LNCAP (cell line): ENCODE measurements around the gene C14orf180.

Experiments
- TF ChIP-seq, protein P1 (sequence below): fragments of 450-650 bp; IDR thresholded peaks from 2 replicates; pipeline ENCODE4 v1.5.1; 2017; ENCODE audit warnings: mild to moderate bottlenecking

The C14orf180 gene

DNA sequence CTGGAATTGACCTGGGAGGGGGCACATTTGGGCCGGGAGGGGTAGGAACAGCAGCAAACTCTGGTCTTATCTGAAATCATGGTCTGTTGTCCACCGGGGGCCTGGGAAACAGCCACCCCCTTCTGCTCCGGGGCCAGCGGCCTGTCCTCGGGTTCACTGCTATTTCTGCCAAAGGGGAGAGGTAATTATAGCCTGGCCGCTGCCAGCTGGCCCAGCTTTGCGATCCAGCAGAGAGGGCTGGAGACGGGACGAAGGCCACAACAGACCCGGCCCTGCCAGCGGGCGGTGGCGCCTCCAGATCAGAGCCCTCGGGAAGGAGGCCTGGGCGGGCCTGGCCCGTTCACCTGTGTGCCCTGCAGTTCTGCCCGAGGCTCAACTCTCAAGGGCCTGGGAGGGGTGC, at the start of gene C14orf180:
TSS of gene C14orf180 (plus strand) at position 258 of the 400 bp plus-strand sequence. CDS start 6,667 bp downstream, outside the sequence.
- TF ChIP-seq, protein P1, sequence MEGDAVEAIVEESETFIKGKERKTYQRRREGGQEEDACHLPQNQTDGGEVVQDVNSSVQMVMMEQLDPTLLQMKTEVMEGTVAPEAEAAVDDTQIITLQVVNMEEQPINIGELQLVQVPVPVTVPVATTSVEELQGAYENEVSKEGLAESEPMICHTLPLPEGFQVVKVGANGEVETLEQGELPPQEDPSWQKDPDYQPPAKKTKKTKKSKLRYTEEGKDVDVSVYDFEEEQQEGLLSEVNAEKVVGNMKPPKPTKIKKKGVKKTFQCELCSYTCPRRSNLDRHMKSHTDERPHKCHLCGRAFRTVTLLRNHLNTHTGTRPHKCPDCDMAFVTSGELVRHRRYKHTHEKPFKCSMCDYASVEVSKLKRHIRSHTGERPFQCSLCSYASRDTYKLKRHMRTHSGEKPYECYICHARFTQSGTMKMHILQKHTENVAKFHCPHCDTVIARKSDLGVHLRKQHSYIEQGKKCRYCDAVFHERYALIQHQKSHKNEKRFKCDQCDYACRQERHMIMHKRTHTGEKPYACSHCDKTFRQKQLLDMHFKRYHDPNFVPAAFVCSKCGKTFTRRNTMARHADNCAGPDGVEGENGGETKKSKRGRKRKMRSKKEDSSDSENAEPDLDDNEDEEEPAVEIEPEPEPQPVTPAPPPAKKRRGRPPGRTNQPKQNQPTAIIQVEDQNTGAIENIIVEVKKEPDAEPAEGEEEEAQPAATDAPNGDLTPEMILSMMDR, result no peak

DNA sequence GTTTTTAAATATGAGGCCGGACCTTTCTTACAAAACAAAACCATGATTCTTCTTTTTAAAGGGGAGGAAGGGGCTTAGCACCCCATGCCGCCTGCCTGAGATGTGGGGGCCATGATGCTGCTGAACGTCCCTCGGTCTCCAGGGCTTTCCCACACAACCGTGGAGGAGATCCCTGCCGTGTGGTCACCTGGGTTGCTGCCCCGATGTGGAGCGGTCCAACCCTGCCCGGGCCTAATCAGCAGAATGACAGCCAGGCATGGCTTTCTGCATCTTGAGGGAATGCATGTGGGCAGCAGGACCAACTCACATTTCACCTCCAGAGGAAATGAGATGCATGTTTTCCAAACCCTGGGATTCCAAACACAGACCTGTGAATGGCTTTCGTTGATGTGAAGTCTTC, 48.9 kb upstream of the C14orf180 start:
- TF ChIP-seq, protein P1, result no peak

DNA sequence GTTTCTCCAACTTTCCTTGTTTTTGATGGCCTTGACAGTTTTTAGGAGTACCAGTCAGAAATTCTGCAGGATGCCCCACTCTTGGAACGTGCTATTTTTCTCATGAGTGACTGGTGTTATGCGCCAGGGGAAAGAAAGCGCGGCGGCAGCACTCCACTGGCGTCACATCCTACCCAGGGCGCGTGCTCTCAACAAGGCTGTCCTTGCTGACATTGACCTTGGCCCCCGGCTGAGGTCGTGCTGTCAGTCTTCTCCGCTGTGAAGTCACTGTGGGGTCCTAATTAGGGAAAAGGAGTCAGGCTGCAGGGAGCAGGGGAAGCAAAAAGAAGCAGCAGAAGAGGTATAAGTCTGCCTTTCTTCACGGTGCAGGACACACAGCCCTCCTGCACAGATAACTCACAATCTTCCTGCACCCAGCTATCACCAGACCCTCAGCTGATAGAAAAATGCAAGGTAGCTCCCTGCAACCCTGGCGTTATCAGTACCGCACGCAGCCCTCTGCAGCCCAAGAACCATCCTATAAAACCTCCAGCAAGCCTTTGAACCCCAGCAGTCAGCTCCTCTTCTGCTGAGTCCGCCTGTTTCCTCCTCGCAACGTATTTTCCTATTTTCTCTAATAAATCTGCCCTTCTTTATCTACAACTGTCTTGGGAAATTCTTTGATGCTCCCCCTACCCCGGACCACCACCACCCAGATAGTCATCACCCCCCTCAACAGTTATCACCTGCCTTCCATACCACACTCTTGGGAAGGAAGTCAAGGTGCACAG, 48.0 kb upstream of the C14orf180 start:
- TF ChIP-seq, protein P1, result no peak

DNA sequence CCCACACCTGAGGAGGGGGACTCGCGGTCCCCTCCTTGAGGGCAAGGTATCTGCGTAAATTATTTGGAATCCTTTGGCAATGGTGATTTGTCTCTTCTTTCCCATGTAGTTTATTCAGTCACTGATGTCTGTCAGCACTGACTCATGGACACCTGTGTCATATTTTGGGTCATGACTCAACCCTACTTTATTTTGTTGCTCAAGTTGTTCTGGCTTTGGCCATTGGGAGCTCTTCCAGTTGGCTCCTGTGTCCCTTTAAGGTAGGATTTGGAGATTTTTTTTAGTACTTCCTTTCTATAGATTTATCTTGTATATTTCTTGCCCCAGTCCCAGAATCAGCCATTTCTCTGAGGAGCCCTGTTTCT, 47.4 kb upstream of the C14orf180 start:
- TF ChIP-seq, protein P1, result no peak

GRCh38 chr14:104534036-104534435, 45.5 kb upstream of the C14orf180 start:
- TF ChIP-seq, protein P1, result no peak

GRCh38 chr14:104536942-104537612, 42.5 kb upstream of the C14orf180 start:
- TF ChIP-seq, protein P1, result no peak

DNA sequence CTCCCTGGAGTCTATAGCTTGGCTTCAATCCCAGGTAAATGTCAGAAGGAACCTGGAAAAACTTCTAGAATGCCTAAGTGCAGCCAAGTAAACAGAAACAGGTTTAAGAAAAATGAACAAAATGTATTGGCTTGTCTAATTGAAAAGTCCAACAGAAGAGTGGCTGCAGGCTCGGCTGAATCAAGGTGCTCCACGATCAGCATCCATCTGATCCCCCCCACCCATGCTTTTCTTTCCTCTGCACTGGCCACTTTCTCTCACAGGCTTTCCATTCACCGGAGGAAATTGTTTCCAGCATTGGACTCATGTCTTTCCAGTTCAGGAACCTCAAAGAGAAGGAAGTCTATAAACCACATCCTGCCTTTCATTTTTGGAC, 42.0 kb upstream of the C14orf180 start:
- TF ChIP-seq, protein P1, result no peak
